ENCODE measurements around the gene EYA2. TPM values are rescaled to one million over a fixed set of nuclear protein-coding genes. Genes with fewer than 3 reads are reported as not detected.

EYA2 gene
- total RNA-seq, 1 experiment from 2014 or later = 0.25 TPM

DNA sequence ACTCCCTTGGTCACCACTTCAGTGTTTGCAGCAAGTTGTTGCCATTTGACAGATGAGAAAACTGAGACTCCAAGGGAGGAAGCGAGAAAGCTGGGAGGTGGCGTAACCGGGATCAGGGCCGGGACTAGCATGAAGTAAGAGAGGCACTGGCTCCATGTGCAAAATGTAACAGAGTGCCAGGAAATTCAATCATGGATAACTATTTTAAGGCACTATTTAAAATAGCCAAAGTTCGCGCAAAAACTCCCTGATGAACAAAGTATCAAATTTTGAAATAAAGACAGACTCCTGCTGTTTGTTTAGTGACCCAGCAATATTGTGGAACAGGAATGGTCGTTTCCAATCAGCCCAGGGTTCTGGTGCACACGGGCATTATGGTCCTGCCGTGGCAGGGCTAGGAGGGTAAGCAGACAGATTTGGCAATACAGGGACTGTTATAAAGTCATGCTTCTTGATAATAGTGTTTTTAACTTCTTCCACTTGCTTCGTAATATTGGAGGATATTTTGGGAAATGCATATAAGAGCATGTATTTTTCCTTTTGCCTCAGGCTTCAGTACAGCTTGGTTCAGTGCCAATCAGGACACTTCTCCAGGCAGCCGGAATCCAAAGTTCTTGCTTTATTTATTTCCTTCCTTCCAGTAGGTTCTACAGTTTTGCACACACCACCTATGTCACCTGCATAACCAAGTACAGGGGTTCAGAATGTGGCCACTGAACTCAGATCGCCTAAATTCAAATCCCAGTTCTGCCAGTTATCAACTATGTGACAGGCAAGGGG is 141.6 kb downstream of the EYA2 start:
- Histone ChIP-seq H3K9me3 (no peaks in the 10 kb centered on the region), H3K36me3 (ENCODE audit: control insufficient read depth, insufficient read depth, low read length) (no peaks in the 10 kb centered on the region), H3K27me3 (replicated peaks; ENCODE audit: control insufficient read depth, insufficient read depth, low read length) (no peaks in the 10 kb centered on the region), H3K4me3 (ENCODE audit: low read depth, low read length) (no peak overlapping the region), H3K4me1 (no peaks in the 10 kb centered on the region)
- ChIA-PET POLR2A (no interaction called here), CTCF (no interaction called here)
- H3K27ac Mint-ChIP-seq (ENCODE audit: unreplicated experiment) = no peak overlapping the region
- peaks cover 7% of the 10 kb centered on the region for H3K27me3 Mint-ChIP-seq (ENCODE audit: insufficient read depth, unreplicated experiment)
- DNase-seq = no peak
- no TSS peak for BruUV-seq (replicated peaks)
- intact Hi-C loops (cut with micrococcal nuclease; ENCODE audit: unreplicated experiment) = no loop called here
- H3K4me1 Mint-ChIP-seq (ENCODE audit: low read depth, unreplicated experiment) = no peaks in the 10 kb centered on the region
- no peaks in the 10 kb centered on the region for H3K36me3 Mint-ChIP-seq (ENCODE audit: insufficient read depth, unreplicated experiment)
- no peak overlapping the region for H3K4me3 Mint-ChIP-seq (ENCODE audit: unreplicated experiment)
- H3K9me3 Mint-ChIP-seq (ENCODE audit: unreplicated experiment) = peaks cover 10% of the 10 kb centered on the region
- TF ChIP-seq, protein P1, sequence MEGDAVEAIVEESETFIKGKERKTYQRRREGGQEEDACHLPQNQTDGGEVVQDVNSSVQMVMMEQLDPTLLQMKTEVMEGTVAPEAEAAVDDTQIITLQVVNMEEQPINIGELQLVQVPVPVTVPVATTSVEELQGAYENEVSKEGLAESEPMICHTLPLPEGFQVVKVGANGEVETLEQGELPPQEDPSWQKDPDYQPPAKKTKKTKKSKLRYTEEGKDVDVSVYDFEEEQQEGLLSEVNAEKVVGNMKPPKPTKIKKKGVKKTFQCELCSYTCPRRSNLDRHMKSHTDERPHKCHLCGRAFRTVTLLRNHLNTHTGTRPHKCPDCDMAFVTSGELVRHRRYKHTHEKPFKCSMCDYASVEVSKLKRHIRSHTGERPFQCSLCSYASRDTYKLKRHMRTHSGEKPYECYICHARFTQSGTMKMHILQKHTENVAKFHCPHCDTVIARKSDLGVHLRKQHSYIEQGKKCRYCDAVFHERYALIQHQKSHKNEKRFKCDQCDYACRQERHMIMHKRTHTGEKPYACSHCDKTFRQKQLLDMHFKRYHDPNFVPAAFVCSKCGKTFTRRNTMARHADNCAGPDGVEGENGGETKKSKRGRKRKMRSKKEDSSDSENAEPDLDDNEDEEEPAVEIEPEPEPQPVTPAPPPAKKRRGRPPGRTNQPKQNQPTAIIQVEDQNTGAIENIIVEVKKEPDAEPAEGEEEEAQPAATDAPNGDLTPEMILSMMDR (IDR thresholded peaks at IDR 0.05; ENCODE audit: insufficient read depth in 1 of 2, low read depth in 1 of 2, low read length in 1 of 2, severe bottlenecking in 1 of 2, unreplicated experiment in 1 of 2) = no peak

DNA sequence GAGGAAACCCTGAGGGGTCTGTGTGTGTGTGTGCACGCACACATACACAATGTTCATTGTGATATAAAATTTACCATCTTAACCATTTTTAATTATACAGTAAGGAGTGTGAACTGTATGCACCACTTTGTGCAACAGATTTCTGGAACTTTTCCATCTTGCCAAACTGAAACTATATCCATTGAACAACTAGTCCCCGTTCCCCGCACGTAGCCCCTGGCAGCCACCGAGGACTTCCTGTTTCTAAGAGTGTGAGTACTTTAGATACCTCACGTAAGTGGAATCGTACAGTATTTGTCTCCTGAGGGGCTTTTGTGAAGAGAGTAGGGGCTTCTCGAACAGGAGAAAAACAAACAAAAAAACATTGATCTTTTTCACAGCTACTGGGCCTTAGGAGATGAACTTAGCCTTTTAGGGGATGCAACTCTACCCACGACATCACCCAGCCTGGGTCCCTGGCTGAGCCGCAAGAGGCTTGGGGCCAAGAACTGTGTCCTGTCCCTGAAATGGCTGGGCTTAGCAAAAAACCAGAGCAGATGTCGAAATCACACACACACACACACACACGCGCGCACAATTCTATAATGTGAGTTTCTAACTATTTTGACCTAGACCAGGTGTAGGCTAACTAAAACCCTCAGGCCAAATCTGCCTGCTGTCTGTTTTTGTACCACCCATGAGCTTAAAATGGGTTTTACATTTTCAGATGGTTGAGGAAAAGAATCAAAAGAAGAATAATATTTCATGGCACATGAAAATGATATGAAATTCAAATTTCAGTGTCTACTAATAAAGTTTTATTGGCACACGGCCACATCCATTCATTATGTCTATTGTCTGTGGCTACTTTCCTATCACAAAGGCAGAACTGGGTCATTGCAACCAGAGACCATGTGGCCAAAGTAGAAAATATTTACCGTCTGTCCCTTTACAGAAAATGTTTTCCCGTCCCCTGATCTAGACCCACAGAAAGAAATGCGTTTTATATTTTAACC is 144.2 kb downstream of the EYA2 start:
- ChIA-PET CTCF (no interaction called here), POLR2A (no interaction called here)
- Mint-ChIP-seq H3K36me3 (ENCODE audit: insufficient read depth, unreplicated experiment) (no peaks in the 10 kb centered on the region), H3K27ac (ENCODE audit: unreplicated experiment) (no peak overlapping the region), H3K27me3 (ENCODE audit: insufficient read depth, unreplicated experiment) (peaks cover 10% of the 10 kb centered on the region), H3K4me1 (ENCODE audit: low read depth, unreplicated experiment) (no peaks in the 10 kb centered on the region), H3K9me3 (ENCODE audit: unreplicated experiment) (peaks cover 10% of the 10 kb centered on the region), H3K4me3 (ENCODE audit: unreplicated experiment) (no peak overlapping the region)
- Histone ChIP-seq H3K27me3 (replicated peaks; ENCODE audit: control insufficient read depth, insufficient read depth, low read length) (no peaks in the 10 kb centered on the region), H3K9me3 (no peaks in the 10 kb centered on the region), H3K36me3 (ENCODE audit: control insufficient read depth, insufficient read depth, low read length) (no peaks in the 10 kb centered on the region), H3K4me3 (ENCODE audit: low read depth, low read length) (no peak overlapping the region), H3K4me1 (no peaks in the 10 kb centered on the region)
- intact Hi-C loops (cut with micrococcal nuclease; ENCODE audit: unreplicated experiment) = no loop called here
- no TSS peak for BruUV-seq (replicated peaks)
- DNase-seq = no peak
- TF ChIP-seq, protein P1 (IDR thresholded peaks at IDR 0.05; ENCODE audit: insufficient read depth in 1 of 2, low read depth in 1 of 2, low read length in 1 of 2, severe bottlenecking in 1 of 2, unreplicated experiment in 1 of 2) = no peak

DNA sequence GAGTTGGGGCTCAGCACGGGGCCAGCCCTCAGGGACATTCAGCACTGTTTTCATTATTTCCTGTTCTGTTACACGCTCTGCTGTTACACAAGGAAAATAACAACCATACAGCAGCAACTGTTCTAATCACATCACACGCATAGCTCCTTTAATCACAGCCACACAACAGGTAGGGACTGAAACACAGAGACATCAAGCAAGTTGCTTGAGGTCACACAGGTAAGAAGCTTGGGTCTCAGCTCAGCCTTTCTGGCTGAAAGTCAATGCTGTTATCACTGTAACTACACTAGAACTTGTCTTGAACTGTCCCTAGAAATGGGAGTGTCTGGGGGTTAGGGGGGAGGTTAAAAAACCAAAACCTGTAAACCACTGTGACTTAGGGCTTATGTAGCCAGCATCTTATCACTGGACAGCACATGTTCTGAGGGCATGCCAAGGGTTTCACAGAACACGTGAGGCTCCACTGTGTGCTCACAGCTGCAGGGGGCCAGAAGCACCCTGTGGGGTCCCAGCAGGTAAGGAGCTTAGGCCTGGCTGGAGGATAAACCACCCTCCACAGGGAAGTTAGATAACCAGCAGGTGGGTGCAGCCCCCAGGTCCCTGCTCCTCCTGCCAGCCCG is 146.0 kb downstream of the EYA2 start:
- H3K9me3 Mint-ChIP-seq (ENCODE audit: unreplicated experiment) = peaks cover 25% of the 10 kb centered on the region
- H3K4me1 Mint-ChIP-seq (ENCODE audit: low read depth, unreplicated experiment) = no peaks in the 10 kb centered on the region
- Histone ChIP-seq H3K27me3 (replicated peaks; ENCODE audit: control insufficient read depth, insufficient read depth, low read length) (no peaks in the 10 kb centered on the region), H3K9me3 (peaks cover 5% of the 10 kb centered on the region; the same call in 1 of the 2 replicates), H3K36me3 (ENCODE audit: control insufficient read depth, insufficient read depth, low read length) (no peaks in the 10 kb centered on the region), H3K4me3 (ENCODE audit: low read depth, low read length) (no peak overlapping the region), H3K4me1 (no peaks in the 10 kb centered on the region)
- ChIA-PET CTCF (no interaction called here), POLR2A (no interaction called here)
- intact Hi-C loops (cut with micrococcal nuclease; ENCODE audit: unreplicated experiment) = no loop called here
- H3K4me3 Mint-ChIP-seq (ENCODE audit: unreplicated experiment) = no peak overlapping the region
- H3K27me3 Mint-ChIP-seq (ENCODE audit: insufficient read depth, unreplicated experiment) = peaks cover 10% of the 10 kb centered on the region
- no peaks in the 10 kb centered on the region for H3K36me3 Mint-ChIP-seq (ENCODE audit: insufficient read depth, unreplicated experiment)
- TF ChIP-seq, protein P1 (IDR thresholded peaks at IDR 0.05; ENCODE audit: insufficient read depth in 1 of 2, low read depth in 1 of 2, low read length in 1 of 2, severe bottlenecking in 1 of 2, unreplicated experiment in 1 of 2) = no peak
- no peak overlapping the region for H3K27ac Mint-ChIP-seq (ENCODE audit: unreplicated experiment)
- no TSS peak for BruUV-seq (replicated peaks)
- no peak for DNase-seq

Measured in Caco-2 (cell line).